ENCODE results near the gene TMEM134. TPM values are rescaled to one million over a fixed set of nuclear protein-coding genes. Genes with fewer than 3 reads are reported as not detected.

Gene TMEM134
- total and polyA plus RNA-seq, 9 of the 15 experiments (the other 6 are each of a cell fraction or from before 2014, with no cell fraction given): 0.63 to 48.4 (median 10.7) TPM

DNA sequence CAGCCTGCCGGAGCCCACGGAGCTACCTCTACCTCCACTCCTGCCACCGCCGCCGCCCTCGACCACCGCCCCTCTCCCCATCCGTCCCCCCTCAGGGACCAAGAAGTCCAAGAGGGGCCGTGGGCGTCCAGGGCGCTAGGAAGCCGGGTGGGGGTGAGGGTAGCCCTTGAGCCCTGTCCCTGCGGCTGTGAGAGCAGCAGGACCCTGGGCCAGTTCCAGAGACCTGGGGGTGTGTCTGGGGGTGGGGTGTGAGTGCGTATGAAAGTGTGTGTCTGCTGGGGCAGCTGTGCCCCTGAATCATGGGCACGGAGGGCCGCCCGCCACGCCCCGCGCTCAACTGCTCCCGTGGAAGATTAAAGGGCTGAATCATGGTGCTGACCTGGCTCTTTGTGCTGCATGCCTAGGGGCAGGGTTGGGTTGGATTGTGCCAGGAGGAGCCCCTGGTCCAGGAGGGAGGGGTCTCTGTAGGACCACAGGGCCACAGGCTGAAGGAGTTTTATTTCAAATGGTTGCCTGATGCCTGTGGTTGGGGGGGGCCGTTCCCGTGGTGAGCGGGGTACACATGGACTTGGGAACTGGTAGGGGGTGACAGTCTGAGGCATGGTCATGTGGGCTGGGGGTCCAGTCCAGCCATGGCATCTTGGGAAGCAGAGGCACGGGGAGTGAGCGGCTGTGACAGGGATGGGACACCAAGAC, 33.9 kb downstream of the TMEM134 start (continued):
- TF ChIP-seq, protein P1, sequence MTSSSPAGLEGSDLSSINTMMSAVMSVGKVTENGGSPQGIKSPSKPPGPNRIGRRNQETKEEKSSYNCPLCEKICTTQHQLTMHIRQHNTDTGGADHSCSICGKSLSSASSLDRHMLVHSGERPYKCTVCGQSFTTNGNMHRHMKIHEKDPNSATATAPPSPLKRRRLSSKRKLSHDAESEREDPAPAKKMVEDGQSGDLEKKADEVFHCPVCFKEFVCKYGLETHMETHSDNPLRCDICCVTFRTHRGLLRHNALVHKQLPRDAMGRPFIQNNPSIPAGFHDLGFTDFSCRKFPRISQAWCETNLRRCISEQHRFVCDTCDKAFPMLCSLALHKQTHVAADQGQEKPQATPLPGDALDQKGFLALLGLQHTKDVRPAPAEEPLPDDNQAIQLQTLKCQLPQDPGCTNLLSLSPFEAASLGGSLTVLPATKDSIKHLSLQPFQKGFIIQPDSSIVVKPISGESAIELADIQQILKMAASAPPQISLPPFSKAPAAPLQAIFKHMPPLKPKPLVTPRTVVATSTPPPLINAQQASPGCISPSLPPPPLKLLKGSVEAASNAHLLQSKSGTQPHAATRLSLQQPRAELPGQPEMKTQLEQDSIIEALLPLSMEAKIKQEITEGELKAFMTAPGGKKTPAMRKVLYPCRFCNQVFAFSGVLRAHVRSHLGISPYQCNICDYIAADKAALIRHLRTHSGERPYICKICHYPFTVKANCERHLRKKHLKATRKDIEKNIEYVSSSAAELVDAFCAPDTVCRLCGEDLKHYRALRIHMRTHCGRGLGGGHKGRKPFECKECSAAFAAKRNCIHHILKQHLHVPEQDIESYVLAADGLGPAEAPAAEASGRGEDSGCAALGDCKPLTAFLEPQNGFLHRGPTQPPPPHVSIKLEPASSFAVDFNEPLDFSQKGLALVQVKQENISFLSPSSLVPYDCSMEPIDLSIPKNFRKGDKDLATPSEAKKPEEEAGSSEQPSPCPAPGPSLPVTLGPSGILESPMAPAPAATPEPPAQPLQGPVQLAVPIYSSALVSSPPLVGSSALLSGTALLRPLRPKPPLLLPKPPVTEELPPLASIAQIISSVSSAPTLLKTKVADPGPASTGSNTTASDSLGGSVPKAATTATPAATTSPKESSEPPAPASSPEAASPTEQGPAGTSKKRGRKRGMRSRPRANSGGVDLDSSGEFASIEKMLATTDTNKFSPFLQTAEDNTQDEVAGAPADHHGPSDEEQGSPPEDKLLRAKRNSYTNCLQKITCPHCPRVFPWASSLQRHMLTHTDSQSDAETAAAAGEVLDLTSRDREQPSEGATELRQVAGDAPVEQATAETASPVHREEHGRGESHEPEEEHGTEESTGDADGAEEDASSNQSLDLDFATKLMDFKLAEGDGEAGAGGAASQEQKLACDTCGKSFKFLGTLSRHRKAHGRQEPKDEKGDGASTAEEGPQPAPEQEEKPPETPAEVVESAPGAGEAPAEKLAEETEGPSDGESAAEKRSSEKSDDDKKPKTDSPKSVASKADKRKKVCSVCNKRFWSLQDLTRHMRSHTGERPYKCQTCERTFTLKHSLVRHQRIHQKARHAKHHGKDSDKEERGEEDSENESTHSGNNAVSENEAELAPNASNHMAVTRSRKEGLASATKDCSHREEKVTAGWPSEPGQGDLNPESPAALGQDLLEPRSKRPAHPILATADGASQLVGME (CRISPR knock-in tag; IDR thresholded peaks at IDR 0.05): no peak
- no peak for TF ChIP-seq ZNF347 (CRISPR knock-in tag; IDR thresholded peaks at IDR 0.05; ENCODE audit: low read depth)
- TF ChIP-seq POLR2G (IDR thresholded peaks at IDR 0.05; ENCODE audit: low read depth, low read length): 0 out of 2 replicates have a peak, but pooled peaks have one; percentile 6
- TF ChIP-seq, protein P2, sequence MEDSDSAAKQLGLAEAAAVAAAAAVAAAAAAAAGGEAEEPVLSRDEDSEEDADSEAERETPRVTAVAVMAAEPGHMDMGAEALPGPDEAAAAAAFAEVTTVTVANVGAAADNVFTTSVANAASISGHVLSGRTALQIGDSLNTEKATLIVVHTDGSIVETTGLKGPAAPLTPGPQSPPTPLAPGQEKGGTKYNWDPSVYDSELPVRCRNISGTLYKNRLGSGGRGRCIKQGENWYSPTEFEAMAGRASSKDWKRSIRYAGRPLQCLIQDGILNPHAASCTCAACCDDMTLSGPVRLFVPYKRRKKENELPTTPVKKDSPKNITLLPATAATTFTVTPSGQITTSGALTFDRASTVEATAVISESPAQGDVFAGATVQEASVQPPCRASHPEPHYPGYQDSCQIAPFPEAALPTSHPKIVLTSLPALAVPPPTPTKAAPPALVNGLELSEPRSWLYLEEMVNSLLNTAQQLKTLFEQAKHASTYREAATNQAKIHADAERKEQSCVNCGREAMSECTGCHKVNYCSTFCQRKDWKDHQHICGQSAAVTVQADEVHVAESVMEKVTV (CRISPR knock-in tag; IDR thresholded peaks at IDR 0.05): no peak

All from K562 (cell line).